Activated CD4-positive, alpha-beta T cell treated with anti-CD3 and anti-CD28 coated beads, Interleukin-2, amount 50 U/mL, for 4 hours (primary cell): Measurements from ENCODE around the gene TCERG1L.

Experiments used
- DNase-seq, 2 experiments: peaks; one replicate each; pipeline ENCODE4 v3.0.0-alpha.2; 2020

The TCERG1L gene

DNA sequence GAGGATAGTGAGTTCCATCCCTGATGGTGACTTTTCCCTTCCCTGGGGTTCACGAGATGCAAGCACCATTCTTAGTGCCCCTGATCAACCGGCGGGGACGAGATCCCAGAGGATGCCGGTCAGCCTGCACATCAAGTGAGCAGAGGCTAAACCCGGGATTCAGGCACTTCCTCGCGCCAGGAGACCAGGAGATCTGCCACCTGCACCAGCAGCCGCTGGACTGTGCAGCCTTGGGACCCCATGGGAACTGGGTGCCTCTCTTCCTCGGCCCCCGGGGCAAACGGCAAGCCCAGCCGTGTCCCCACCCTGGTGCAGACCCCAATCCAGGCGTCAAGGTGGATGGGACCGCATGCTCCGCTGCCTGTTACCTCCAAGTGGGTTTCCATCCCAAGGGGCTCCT lies 88.5 kb downstream of the TCERG1L start:
- no peak for DNase-seq

DNA sequence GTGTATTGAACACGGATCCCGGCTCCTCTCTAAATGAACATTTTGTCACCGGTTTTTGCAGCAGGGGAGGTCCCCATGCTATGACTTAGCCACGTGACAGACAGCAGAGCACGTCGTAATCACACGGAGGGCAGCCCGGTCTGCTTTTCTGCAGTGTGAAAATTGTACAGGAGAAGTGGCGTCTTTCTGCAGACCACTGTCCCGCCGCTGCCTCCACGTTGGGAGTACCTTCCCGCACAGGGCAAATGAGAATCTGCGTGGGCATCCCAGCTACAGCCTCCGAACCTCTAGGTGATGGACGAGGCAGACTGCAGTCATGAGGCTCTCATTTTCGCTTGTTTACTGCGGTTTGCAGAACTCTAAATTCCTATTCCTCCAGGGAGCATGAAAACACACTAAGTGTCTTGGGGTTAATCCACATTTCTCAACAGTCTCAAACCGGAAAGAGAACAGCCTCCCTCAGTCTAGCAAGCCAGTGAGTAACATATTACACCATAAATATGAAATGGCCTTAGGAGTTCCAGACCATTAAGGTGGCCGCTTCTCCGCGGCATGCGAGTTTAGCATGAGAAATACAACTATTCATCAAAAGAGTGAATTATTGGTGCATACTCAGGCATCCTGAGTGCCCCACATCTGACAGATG lies 89.8 kb downstream of the TCERG1L start:
- no peak for DNase-seq

DNA sequence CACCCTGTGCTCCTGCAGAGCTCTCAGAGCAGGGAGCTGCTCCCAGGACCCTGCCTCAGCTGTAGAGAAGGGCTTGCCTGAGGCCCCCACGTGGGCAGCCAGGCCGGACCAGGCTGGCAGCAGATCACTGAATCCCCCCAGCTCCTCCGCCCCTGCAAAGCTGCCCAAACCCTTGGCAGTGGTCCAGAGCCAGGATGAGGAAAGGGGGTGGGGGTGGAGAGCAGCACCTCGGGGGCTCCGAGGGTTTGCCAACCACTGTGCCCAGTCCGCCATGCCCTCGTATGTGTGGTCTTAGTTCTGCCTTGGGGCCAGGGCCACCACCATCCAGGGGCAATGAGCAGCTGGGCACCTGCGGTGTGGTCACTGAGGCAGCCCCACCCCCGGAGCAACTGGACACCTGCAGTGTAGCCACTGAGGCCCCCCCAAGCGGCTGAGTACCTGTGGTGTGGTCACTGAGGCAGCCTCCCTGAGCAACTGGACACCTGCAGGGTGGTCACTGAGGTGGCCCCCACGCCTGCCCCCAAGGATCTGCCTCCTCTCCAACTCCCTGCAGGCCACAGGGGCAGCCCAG lies 90.8 kb downstream of the TCERG1L start:
- no peak for DNase-seq

DNA sequence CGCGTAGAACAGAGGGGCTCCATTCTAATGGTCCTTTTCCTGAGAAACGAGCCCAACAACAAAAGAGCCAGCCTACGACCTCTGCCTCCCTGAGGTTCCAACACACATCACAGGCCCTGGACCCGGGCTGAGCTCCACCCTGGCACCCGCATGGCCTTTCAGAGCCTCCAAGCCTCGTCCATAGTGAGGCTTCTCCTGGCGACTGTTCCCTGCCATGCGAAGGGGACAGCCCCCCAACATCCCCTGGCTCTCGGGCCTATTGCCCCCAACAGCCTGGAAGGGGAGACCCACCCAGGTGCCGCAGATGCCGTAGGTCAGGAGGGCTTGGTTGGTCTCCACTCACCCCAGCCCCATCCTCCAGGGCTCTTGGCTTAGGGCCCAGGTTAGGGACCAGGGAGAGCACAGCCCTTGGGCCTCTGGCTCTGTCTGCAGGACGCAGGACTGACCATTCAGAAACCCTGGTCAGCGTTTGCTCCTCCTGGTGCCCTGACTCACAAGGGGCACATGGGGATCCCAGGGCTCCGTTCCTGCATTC lies 91.5 kb downstream of the TCERG1L start:
- DNase-seq: no peak

DNA sequence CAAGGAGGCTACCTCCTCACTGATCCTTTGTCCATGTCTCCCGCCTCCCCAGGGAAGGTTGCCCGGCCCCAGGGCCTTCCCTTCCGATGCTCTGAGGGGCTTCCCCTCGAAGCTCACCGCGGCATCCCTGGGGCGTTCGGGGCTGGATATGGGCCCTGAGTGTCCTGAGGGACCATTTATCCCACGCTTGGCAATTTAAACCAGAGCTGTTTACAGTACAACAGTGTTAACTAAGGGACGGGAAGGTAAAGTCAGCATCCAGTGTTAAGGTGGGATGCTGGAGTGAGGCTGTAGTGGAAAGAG lies 92.0 kb downstream of the TCERG1L start:
- no peak for DNase-seq

DNA sequence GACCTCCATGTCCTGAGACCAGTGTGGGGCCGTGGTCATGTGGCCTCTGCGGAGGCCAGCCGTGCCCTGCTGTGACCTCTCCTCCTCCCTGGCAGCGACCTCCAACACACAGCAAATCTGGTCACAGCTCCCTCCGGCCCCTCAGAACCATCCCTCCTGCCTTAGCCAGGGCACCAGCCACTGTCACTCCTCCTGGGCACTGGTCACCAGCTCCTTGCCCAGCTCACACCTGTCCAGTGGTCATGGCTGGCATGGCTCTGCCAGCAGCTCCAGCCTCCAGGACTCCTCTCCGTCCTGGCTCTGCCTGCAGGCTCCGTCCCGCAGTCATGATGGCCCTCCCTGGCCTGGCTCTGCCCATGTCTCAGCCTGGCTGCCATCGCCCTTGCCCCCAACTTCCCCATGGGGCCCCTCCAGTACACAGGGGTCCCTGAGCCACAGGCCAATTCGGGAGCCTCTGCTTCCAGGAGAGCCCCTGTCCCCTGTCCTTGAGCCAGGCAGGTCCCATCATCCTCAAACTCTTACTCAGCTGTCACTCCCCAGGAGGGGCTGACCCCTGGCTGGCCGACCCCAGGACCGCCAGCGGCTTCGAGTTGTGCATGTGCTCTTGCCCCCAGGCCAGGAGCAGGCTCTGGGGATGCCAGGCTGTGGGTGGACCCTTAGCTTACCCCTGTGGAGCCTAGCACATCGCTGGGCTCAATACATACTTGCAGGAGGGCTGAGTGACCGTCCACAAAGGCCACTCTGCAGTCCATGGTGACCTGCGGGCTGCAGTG lies 92.5 kb downstream of the TCERG1L start:
- DNase-seq: no peak

DNA sequence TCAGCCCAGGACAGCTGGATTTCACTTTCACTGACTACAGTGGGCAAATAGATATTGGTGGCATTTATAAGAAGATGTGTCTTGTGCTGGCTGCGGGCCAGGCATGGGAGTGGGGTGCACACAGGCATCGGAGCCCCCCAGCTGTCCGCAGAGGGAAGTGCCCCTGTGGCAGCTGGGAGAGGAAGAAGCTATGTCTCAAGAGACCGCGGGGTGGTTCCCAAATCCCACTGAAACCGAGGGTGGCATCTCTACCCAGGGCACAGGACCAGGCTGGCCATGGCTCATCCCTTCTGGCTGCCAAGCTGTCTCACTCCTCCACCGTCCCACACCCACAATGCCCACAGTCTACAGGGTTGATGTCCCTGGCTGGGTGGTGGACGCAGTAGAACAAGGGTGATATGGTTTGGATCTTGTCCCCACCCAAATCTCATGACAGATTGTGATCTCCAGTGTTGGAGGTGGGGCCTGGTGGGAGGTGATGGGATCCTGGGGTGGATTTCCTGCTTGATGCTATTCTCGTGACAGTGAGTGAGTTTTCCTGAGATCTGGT lies 94.8 kb downstream of the TCERG1L start:
- DNase-seq: no peak

DNA sequence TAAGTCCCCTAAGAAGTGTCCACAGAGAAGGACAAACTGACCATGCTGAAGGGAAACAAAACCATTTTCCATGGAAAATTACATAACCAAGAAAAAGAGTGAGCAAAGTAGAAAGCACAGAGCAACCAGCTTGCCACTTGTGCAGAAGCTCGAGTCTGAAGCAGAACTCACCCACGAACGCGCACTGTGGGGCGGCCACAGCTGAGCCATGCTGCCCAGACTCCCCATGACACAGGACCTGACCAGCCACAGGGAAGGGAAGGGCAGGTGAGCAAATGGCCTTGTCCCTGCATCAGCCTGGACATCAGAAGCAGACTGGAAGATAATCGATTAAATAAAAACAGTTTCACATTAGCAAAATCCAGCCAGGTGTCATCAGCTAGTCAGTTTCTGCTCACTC lies 95.7 kb downstream of the TCERG1L start:
- no peak for DNase-seq

DNA sequence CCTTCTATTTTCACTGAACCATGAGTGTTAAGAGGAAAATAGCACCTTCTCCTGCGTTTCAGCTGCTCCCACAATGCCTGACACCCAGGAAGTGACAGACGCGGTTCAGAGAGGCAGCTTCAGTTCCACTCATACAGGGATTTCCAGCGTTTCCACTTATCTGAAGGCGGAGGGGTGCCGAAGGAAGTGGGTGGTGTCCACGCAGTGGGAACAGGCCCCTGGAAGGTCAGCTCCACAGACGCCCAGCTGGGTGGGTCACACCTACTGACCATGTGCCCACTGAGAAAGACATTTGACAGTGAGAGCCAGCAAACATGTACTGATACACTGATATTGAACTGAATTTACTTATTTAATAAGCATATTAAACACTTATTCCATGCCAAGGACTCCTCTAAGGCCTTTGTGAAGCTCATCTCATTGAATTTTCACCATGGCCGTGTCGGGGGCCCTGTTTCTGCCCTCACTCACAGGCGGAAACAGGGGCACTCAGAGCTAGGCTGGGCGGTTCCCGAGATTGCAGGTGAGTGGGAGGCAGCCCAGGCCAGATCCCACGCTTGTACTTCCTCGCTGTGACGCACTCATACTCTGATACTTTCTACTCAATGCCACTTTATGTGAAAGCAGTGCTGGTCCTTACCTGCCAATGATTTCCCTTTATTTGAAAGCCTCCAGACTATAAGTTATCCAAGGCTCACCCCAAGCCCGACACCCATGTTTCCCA lies 96.8 kb downstream of the TCERG1L start:
- DNase-seq: no peak

DNA sequence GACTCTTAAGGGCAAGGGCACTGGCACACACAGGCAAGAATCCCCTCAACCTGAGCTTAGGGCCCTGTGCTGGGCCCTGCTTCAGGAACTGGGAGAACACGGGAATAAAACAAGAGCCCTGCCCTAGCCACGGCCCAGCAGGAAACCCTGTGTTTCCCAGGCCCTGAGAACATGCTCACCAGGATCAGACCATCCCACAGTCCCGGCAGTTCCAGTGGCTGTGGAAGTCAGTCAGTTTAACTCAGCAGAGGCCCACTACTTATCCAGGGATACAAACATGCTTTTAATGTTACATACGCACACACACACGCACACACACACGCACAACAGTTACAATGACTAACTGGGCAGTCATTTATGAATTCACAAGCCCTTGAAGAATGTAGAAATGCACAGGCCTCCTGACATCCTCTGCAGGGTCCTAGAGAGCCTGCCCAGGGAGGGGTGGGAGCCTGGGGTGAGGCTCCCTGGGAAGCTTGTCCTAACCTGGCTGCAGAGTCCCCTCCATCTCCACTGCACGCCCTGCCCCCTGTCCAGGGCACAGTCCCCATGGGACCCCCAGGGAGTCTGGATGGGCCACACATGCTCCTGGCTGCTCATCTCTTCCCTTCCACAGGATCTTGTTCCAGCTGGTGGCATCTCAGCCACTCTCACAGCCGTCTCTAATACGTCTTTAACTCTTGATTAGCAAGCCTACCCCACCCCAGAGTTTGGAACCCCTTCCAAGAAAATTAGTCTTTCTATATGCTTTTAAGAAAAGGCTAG lies 97.6 kb downstream of the TCERG1L start:
- DNase-seq: no peak

DNA sequence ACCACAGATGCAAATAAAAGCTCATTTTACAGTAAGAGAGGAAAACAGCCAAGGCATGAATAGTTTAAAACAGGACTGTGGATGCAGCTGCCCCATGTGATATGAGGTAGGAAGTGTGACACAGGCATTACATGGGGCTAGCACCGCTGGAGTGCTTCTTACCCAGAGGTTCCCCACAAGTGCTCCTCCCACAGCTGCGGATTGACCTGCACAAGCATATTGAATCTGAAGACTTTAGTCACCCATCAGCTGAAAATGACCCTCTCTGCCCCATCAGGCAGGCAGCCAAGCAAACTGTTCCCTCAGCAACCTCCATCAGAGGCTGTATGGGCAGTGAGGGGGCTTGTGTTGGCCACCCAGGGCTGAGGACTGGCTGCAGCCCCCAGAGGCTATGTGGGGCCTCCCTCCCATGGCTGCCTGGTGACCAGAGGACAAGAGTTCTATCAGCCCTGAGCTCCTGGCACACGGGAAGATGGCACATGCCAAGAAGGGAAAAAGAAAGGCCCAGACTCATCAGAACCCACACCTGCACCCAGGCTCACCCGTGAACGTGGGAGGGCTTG lies 98.7 kb downstream of the TCERG1L start:
- no peak for DNase-seq

DNA sequence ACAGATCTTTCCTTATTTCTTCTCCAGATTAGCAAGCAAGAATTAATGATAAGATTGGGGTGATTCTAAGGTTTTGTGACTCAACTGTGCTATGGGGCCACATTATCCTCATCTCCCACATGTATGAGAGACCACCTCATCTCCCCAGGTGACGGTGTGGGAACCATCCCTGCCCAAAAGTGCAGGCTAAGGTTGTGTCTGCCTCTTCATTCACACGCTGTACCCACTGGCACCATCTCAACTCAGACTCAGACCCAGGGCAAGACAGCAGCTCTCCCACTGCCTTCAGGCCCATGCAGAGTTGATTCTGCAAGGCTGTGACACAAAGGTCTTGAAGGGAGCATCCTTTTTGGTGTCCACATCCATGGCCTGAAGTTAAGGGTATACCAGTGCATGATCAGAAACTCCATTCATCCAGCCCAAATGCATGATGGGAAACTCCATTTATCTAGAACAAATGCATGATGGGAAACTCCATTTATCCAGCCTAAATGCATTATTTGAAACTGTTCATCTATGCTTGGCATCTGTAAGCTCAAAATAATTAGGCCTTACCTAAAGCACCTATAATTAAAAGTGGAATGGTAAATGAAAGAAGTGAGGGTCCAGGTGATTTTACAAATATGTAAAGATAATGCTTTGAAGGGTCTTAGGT lies 99.4 kb downstream of the TCERG1L start:
- no peak for DNase-seq

DNA sequence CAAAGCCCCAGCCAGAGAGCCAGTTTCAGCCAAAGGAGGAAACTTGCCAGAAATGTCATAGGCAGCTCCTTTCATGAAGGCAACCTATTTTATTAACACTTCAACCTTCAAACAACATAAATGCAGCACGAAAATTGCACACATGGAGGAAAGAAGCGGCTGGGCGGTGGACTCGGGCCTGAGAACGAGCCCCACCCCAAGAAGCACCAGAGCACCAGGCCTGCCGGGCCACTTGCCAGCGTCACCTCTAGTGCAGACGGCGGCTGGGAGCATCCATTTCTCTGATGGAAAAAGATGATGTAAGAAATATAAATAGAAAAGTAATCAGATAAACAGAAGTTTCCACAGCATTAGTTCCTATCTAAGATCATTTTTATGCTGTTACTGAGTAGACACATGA lies 100.0 kb downstream of the TCERG1L start:
- no peak for DNase-seq

DNA sequence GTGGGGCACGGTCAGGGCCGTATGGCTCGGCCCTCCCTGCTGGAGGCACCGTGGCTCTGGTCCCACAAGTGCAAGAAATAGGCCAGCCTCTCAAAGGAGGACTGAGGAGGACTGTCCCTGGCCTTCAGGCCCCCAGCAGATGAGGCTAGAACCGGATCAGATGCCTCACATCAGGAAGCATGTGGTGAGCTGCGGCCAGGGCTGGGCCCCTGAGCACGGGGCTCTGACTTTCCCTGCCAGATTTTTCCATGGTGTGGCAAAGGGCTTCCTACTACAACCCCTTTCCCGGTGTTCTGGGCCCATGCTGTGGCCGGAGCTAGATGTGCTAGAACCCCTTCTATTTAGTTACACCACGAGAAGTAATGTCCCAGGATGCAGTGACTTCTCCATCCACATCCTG lies 100.4 kb downstream of the TCERG1L start:
- no peak for DNase-seq

DNA sequence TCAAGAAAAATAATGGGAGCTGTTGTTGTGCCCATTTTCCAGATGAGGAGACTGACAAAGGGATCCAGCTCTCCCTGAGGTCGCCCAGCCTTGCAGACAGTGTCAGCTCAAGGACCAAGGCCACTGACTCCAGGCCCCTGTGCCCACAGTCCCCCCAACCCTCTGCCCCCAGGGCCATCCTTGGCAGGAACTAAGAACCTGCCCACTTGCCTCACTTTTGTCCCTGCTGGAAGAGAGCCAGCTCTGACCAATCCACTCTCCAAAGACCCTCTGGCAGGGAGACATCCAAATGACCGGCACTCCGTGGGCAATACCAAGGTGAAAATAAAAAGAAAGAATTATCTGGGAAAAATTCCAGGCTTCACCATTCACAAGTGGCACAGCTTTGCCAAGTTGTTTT lies 101.3 kb downstream of the TCERG1L start:
- no peak for DNase-seq

DNA sequence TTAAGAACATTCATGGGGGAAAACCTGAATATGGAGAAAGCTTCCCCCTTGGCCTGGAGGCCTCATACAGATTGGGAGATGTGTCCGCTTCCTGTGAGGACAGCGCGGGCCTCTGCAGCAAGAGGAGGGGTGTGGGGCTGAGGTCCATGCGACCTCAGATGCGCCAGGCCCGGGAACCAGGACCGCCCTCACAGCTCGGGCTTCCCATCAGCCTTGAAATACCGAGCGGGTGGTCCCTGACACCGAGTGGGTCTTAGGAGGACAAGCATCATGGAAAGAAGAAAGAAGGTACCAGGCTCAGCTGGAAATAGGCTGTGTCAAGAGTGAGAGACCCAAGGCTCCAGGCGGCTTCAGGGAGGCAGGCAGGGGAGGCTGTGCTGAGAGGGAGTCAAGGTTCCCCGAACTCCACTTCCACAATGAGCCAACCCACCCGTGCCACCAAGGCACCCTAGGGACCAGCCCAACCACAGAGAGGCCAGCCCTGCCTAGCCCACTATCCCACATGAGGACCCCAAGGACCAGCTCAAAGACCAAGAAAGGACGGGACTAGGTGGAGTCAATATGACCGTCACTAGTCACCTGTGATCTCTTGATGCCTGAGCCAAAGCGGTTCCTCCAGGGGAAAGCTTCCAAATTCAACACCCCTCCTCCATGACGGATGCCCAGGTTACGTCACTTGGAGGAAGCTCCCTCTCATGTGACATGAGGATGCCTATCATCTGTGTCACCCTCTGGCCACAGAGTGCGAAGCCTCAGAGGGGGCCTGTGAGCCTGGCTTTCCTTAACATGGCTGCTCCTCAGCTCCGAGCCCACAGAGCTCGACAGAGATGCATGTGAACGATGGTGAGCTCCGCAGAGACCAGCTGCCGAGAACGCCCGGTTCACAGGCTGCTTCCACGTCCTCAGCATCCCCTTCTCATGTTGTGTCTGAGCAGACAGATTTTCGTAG lies 103.7 kb downstream of the TCERG1L start:
- DNase-seq: no peak

DNA sequence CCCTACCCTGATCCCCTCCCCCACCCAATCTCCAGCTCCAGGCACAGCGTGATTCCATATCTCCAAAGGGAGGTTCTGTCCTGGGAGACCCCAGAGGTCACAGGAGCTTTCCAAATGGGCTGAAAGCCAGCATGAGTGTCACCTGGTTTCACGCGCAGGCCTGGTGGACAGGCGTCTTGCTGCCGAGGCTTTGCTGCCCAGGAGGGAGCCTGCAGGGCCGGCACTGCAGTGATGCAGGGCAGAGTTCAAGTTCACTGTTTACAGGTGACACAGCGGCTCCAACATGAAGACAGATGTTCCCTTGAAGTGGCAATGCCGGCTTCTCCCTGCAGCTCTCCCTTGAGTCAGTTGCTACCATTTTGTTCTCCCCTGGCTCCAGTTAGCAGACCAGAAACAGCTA lies 104.3 kb downstream of the TCERG1L start:
- DNase-seq: no peak

DNA sequence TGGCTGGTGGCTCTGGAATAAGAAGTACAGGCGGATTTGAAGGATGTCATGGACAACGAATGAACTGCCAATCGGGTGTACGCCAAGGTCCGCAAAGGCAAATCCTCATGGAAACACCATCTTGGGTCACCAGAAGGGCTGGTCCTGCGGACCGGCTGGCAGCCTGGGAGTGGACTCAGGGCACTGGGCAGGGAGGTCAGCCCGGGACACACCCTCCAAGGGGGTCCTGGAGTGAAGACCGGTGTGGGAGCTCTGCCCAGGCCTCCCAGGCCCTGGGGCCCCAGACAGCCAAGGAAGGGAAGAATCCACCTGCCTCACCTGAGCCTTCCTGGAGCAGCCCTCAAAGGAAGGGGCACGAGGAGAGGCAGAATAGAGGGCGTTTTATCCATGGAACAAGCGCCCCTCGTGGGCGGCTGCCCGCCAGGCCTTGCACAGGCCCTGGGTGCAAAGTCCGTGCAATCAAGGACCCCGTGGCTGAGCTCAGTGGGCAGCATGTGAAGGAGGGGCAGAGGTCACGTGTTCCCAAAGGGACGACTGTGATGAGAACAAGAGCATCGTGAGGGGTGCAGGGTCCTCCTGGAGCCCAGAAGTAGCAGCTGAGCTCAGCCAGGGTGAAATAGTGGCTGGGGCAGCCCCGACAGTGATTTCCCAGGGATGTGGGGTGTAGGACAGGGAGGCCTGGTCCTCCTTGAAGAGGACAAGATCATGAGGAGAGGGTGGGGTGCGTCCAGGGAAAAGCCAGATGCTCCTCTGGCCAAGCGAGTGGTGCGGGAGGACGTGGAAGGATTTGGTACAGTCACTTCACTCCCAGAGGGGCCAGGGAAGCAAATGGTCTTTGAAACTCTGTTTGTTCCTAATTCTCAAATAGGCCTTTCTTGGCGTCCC lies 105.2 kb downstream of the TCERG1L start:
- no peak for DNase-seq

DNA sequence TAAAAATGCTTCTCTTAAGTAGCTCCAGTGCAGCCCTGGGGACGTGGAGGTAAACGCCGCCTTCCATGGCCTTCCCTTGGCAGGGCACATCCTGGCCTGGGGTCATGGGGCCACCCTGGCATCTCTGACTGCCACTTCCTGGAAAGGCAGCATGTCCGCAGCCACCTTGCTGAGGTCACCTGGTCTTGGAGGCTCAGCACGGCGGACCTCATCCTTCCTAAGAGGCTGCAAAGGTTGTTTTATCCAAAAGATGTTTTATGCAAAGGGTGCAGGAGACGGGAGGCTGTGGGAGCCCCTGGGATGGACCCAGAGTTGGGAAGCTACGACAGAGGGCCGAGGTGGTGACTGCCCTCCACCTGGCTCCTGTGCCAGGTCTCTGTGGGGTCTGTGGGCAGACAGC lies 106.0 kb downstream of the TCERG1L start:
- DNase-seq: no peak
